Suprapubic skin (tissue), 4 donors: ENCODE results near the gene ARFGAP1. TPM values are rescaled to one million over a fixed set of nuclear protein-coding genes. Genes with fewer than 3 reads are reported as not detected.

ENCODE experiments used
- DNase-seq, 2 donors: peaks; one replicate each; pipeline ENCODE4 v3.0.0-alpha.2; 2019; ENCODE audit warnings: low spot score in 2 of 2
- H3K27ac ChIP-seq: fragments of 200-600 bp; sonication (generic); one replicate; pipeline ENCODE4 v1.5.1; 2019
- H3K27me3 ChIP-seq: fragments of 200-600 bp; sonication (generic); one replicate; pipeline ENCODE4 v1.5.1; 2019
- H3K36me3 ChIP-seq: fragments of 200-600 bp; sonication (generic); one replicate; pipeline ENCODE4 v1.5.1; 2019
- H3K4me1 ChIP-seq: fragments of 200-600 bp; sonication (generic); one replicate; pipeline ENCODE4 v1.5.1; 2019
- H3K4me3 ChIP-seq: fragments of 200-600 bp; sonication (generic); one replicate; pipeline ENCODE4 v1.5.1; 2019; ENCODE audit warnings: mild to moderate bottlenecking
- H3K9me3 ChIP-seq: fragments of 200-600 bp; sonication (generic); one replicate; pipeline ENCODE4 v1.5.1; 2019
- CTCF ChIP-seq, 2 donors: fragments of 200-600 bp in 1 of 2; fragments of 450-650 bp in 1 of 2; sonication (generic) in 1 of 2; IDR thresholded peaks; one replicate each; pipeline ENCODE4 v1.5.1; 2016 to 2019; ENCODE audit warnings: antibody characterized with exemption in 2 of 2, mild to moderate bottlenecking in 1 of 2, moderate library complexity in 1 of 2
- EP300 ChIP-seq: sonication (generic); formaldehyde crosslinking; IDR thresholded peaks from one replicate; pipeline ENCODE4 v1.6.1; 2017; ENCODE audit warnings: antibody characterized with exemption
- POLR2A ChIP-seq, 2 donors: fragments of 450-650 bp; IDR thresholded peaks; one replicate each; pipeline ENCODE4 v1.6.1; 2017; ENCODE audit warnings: antibody characterized with exemption in 2 of 2, mild to moderate bottlenecking in 2 of 2, moderate library complexity in 2 of 2
- POLR2AphosphoS5 ChIP-seq, 3 donors: sonication (generic); formaldehyde crosslinking; IDR thresholded peaks; one replicate each; pipeline ENCODE4 v1.6.1; 2017; ENCODE audit warnings: antibody characterized with exemption in 3 of 3
- WGBS: methylation state at CpG from one replicate; pipeline ENCODE4 v1.1.5; 2018; 5-methylcytosine and 5-hydroxymethylcytosine counted together
- total RNA-seq, 4 donors: library from RNA; depleted of rRNA; stranded (reverse); fragments of >200 nt; gene quantifications; one replicate each; pipeline ENCODE4 v1.1.0, GENCODE V29; 2016

ARFGAP1 gene
- total RNA-seq, 4 donors from 2014 or later = 38.6 to 84.9 (median 43.4) TPM

GRCh38 chr20:63289311-63290135 lies 16.9 kb downstream of the ARFGAP1 start:
- H3K9me3 ChIP-seq = no peaks in the 10 kb centered on the region
- TF ChIP-seq CTCF (IDR thresholded peaks at IDR 0.05) (no peak), POLR2A (IDR thresholded peaks at IDR 0.05) (no peak)
- 84% methylated on average over 14 of the region's 25 CpGs for WGBS
- H3K27ac ChIP-seq = no peak overlapping the region
- H3K4me1 ChIP-seq = peaks cover 4% of the 10 kb centered on the region
- H3K27me3 ChIP-seq = peaks cover 24% of the 10 kb centered on the region
- peaks cover 48% of the 10 kb centered on the region for H3K36me3 ChIP-seq
- no peak for DNase-seq
- H3K4me3 ChIP-seq = no peak overlapping the region

DNA sequence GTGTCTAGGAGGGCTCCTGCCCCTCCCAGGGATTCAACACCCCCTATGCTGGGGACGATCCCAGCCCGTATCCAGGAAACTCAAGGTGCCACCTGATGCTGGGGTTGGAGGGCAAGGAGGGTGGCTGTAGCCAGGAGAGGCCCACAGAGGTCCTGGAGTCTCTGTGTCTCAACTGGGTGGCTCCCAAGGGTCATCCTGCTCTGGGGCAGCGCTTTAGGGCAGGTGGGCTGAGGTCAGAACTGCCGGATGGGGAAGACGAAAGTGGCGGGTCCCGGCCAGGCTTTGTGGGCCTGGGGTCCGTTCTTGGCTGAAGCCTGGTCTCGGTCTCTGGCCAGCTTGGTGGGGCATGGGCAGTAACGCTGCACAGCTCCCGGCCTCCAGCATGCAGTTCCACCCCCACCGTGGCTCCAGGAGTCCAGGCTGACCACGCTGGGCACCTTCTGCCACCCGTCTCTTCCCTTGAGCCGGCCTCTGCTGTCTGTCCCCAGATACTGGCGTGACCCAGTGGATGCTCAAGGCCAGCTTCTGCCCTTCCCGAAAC lies 17.6 kb downstream of the ARFGAP1 start:
- WGBS = 67% methylated on average over 13 of the region's 17 CpGs
- TF ChIP-seq POLR2AphosphoS5 (IDR thresholded peaks at IDR 0.05) (no peak), POLR2A (IDR thresholded peaks at IDR 0.05) (no peak), CTCF (IDR thresholded peaks at IDR 0.05) (no peak), EP300 (no peak)
- Histone ChIP-seq H3K4me3 (no peak overlapping the region), H3K4me1 (peaks cover 4% of the 10 kb centered on the region), H3K36me3 (peaks cover 41% of the 10 kb centered on the region), H3K27ac (no peak overlapping the region), H3K9me3 (no peaks in the 10 kb centered on the region), H3K27me3 (peaks cover 31% of the 10 kb centered on the region)
- no peak for DNase-seq

GRCh38 chr20:63290677-63291472 lies 18.3 kb downstream of the ARFGAP1 start:
- Histone ChIP-seq H3K27me3 (peaks cover 37% of the 10 kb centered on the region), H3K36me3 (peaks cover 35% of the 10 kb centered on the region), H3K4me3 (no peak overlapping the region), H3K4me1 (peaks cover 7% of the 10 kb centered on the region), H3K27ac (no peak overlapping the region), H3K9me3 (no peaks in the 10 kb centered on the region)
- TF ChIP-seq CTCF (IDR thresholded peaks at IDR 0.05) (peak; percentile 55 to 92), POLR2AphosphoS5 (IDR thresholded peaks at IDR 0.05) (no peak)
- no peak for DNase-seq
- 48% methylated on average over 2 of the region's 26 CpGs for WGBS

DNA sequence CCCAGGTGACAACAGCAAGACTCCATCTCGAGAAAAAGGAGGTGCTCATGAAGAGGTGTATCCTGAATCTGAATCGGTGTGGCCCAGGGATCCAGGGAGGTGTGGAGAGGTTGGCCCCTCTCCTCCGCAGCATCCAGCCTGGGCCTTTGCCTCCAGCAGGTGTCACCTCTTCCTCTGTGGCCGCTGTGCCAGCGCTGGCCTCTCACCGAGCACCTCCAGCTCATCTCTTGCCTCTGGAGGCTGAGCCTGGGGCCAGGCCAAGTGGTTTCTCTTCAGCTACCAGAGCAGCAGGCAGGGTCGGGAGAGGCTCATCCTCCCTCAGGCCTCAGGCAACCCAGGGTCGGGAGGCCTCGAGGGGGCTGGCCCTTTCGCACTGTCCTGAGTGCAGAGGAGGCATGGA lies 19.2 kb downstream of the ARFGAP1 start:
- WGBS = 51% methylated on average over 5 of the region's 10 CpGs

More for the DNA sequence above, 19.2 kb downstream of the ARFGAP1 start:
- peaks cover 7% of the 10 kb centered on the region for H3K4me1 ChIP-seq
- TF ChIP-seq CTCF (IDR thresholded peaks at IDR 0.05) = no peak
- TF ChIP-seq POLR2AphosphoS5 (IDR thresholded peaks at IDR 0.05) = no peak
- no peak for TF ChIP-seq POLR2A (IDR thresholded peaks at IDR 0.05)
- TF ChIP-seq EP300 = no peak
- H3K27ac ChIP-seq = no peak overlapping the region
- H3K36me3 ChIP-seq = peaks cover 25% of the 10 kb centered on the region
- H3K9me3 ChIP-seq = no peaks in the 10 kb centered on the region
- H3K27me3 ChIP-seq = peaks cover 47% of the 10 kb centered on the region
- DNase-seq = no peak
- no peak overlapping the region for H3K4me3 ChIP-seq
